K562 (cell line): ENCODE results near the gene HLCS.

Source experiments
- HNRNPH1 ChIP-seq: fragments of 200-400 bp; formaldehyde crosslinking; optimal IDR thresholded peaks from 2 replicates; pipeline ENCODE3; 2017; ENCODE audit warnings: low read depth, mild to moderate bottlenecking, low read length, moderate library complexity
- HSF4 ChIP-seq: fragments of 250-450 bp; sonication (Bioruptor Pico); IDR thresholded peaks from 2 replicates; pipeline ENCODE4 v2.1.2; 2022; ENCODE audit warnings: mild to moderate bottlenecking, moderate library complexity, borderline replicate concordance
- LEF1 ChIP-seq: fragments of 450-650 bp; IDR thresholded peaks from 2 replicates; pipeline ENCODE4 v1.6.1; 2016; ENCODE audit warnings: mild to moderate bottlenecking
- NR3C1 ChIP-seq: sonication (generic); formaldehyde crosslinking; IDR thresholded peaks from 2 replicates; pipeline ENCODE4 v1.8.1; 2022; ENCODE audit warnings: missing genetic modification reagents
- POLR2A ChIP-seq: fragments of 450-650 bp; conservative IDR thresholded peaks from 2 replicates; pipeline ENCODE4 v1.6.1; 2016
- POLR3G ChIP-seq: IDR thresholded peaks from 2 replicates; pipeline ENCODE4 v1.6.1; 2011; ENCODE audit not compliant: insufficient read length, insufficient replicate concordance; ENCODE audit errors: extremely low read depth
- POU5F1 ChIP-seq: fragments of 150-350 bp; IDR thresholded peaks from 2 replicates; pipeline ENCODE4 v1.6.1; 2014; ENCODE audit warnings: borderline replicate concordance, low read length, low read depth, mild to moderate bottlenecking; ENCODE audit not compliant: partially characterized antibody
- SIN3A ChIP-seq, 2 experiments: fragments of 150-350 bp in 1 of 2; IDR thresholded peaks; 2 replicates each; pipeline ENCODE4 v1.6.1; 2011 to 2016; ENCODE audit warnings: borderline replicate concordance in 2 of 2, low read depth in 2 of 2, low read length in 2 of 2, mild to moderate bottlenecking in 2 of 2, moderate library complexity in 2 of 2; ENCODE audit not compliant: control insufficient read depth in 1 of 2
- SNAPC5 ChIP-seq: fragments of 250-450 bp; sonication (Bioruptor Pico); IDR thresholded peaks from 2 replicates; pipeline ENCODE4 v1.8.0; 2021; ENCODE audit warnings: moderate library complexity, mild to moderate bottlenecking, inconsistent platforms
- ZFP30 ChIP-seq: fragments of 250-450 bp; sonication (Bioruptor Pico); IDR thresholded peaks from 2 replicates; pipeline ENCODE4 v1.8.0; 2022; ENCODE audit warnings: moderate library complexity, mild to moderate bottlenecking, inconsistent platforms, borderline replicate concordance
- TF ChIP-seq, protein P1 (sequence below): sonication (generic); formaldehyde crosslinking; IDR thresholded peaks from 2 replicates; pipeline ENCODE4 v1.8.0; 2022; ENCODE audit warnings: missing genetic modification reagents, mild to moderate bottlenecking, borderline replicate concordance

DNA sequence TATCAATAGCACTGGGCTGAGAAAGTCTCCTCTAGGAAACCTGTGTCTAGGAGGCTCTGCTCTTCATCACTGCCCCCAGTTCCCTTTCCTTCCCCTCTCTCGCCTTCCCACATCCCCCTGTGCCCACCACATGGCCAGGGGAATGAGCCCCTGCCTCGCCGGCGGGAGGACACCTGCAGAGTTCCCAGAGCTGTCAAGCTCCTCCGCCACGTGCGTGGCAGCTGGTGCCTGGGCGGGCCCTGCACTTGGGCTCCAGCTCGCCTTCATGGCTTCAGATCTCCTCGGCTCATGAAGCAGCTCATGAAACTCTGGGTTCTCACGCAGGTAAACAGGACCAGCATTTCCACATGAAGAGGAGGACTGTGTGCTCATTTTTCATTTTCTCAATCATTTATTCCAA, 204.8 kb downstream of the HLCS start:
- TF ChIP-seq POU5F1 (no peak), LEF1 (no peak), HSF4 (CRISPR knock-in tag) (no peak), NR3C1 (CRISPR knock-in tag) (no peak), HNRNPH1 (no peak), POLR2A (no peak), ZFP30 (CRISPR knock-in tag) (no peak), SNAPC5 (CRISPR knock-in tag) (no peak), POLR3G (no peak), SIN3A (IDR thresholded peaks at IDR 0.05; ENCODE audit: borderline replicate concordance in 2 of 2, control insufficient read depth in 1 of 2, low read depth in 2 of 2, low read length in 2 of 2) (no peak)
- TF ChIP-seq, protein P1, sequence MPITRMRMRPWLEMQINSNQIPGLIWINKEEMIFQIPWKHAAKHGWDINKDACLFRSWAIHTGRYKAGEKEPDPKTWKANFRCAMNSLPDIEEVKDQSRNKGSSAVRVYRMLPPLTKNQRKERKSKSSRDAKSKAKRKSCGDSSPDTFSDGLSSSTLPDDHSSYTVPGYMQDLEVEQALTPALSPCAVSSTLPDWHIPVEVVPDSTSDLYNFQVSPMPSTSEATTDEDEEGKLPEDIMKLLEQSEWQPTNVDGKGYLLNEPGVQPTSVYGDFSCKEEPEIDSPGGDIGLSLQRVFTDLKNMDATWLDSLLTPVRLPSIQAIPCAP (CRISPR knock-in tag) = no peak
